SU-DHL-6 (cell line): ENCODE measurements around the gene CUX1.

ENCODE experiments used
- H2AFZ ChIP-seq: fragments of 200-600 bp; sonication (generic); 2 replicates; pipeline ENCODE4 v1.6.1; 2014; ENCODE audit warnings: low read depth, mild to moderate bottlenecking, moderate library complexity, mixed read lengths, antibody characterized with exemption, low read length; ENCODE audit not compliant: severe bottlenecking
- H3F3A ChIP-seq: fragments of 200-600 bp; shearing (Covaris generic); 2 replicates; pipeline ENCODE4 v1.6.0; 2016; ENCODE audit warnings: antibody characterized with exemption, mild to moderate bottlenecking; ENCODE audit not compliant: insufficient read depth
- H3K27ac ChIP-seq: fragments of 200-600 bp; sonication (generic); 2 replicates; pipeline ENCODE4 v1.5.1; 2016; ENCODE audit warnings: low read depth, mild to moderate bottlenecking, low read length, moderate library complexity, mixed read lengths
- H3K27me3 ChIP-seq: fragments of 200-600 bp; sonication (generic), shearing (Covaris generic); 2 replicates; pipeline ENCODE4 v1.6.0; 2014; ENCODE audit warnings: mild to moderate bottlenecking, low read length
- H3K36me3 ChIP-seq: fragments of 200-600 bp; sonication (generic); 2 replicates; pipeline ENCODE4 v1.6.1; 2014; ENCODE audit warnings: mild to moderate bottlenecking, low read length, mixed read lengths
- H3K4me2 ChIP-seq: fragments of 300-600, 200-600 bp; shearing (Covaris generic), sonication (generic); 2 replicates; pipeline ENCODE4 v1.6.0; 2014; ENCODE audit warnings: low read length, low read depth, mild to moderate bottlenecking; ENCODE audit not compliant: poor library complexity, severe bottlenecking
- H3K4me3 ChIP-seq: fragments of 200-600 bp; sonication (generic); 2 replicates; pipeline ENCODE4 v1.5.1; 2014; ENCODE audit warnings: antibody characterized with exemption, low read length, mild to moderate bottlenecking, mixed read lengths; ENCODE audit not compliant: insufficient read depth, poor library complexity, severe bottlenecking
- H3K79me2 ChIP-seq: fragments of 200-600 bp; sonication (generic); 2 replicates; pipeline ENCODE4 v1.6.1; 2014; ENCODE audit warnings: mild to moderate bottlenecking, low read length, moderate library complexity; ENCODE audit not compliant: insufficient read depth
- H3K9ac ChIP-seq: fragments of 200-600 bp; sonication (generic); 2 replicates; pipeline ENCODE4 v1.7.0; 2014; ENCODE audit warnings: mild to moderate bottlenecking, low read length
- H3K9me2 ChIP-seq: fragments of 200-600 bp; sonication (generic); replicated peaks from 2 replicates; pipeline ENCODE4 v1.6.1; 2014; ENCODE audit warnings: low read length; ENCODE audit not compliant: insufficient read depth
- H3K9me3 ChIP-seq: fragments of 200-600 bp; sonication (generic); 2 replicates; pipeline ENCODE4 v1.6.1; 2014; ENCODE audit warnings: low read length, mixed read lengths; ENCODE audit not compliant: insufficient read depth
- H4K20me1 ChIP-seq: fragments of 200-600 bp; sonication (generic); 2 replicates; pipeline ENCODE4 v1.6.1; 2014; ENCODE audit warnings: low read depth, mild to moderate bottlenecking, antibody characterized with exemption, low read length, moderate library complexity, mixed read lengths
- EZH2phosphoT487 ChIP-seq: fragments of 200-600 bp; sonication (generic), shearing (Covaris generic); conservative IDR thresholded peaks from 2 replicates; pipeline ENCODE4 v1.6.1; 2018; ENCODE audit warnings: mild to moderate bottlenecking, antibody characterized with exemption, low read length, moderate library complexity, mixed read lengths
- TF ChIP-seq, protein P1 (sequence below): fragments of 200-600 bp; sonication (generic); IDR thresholded peaks from one replicate; pipeline ENCODE4 v1.5.1; 2017; ENCODE audit warnings: antibody characterized with exemption, mild to moderate bottlenecking, low read length, moderate library complexity; ENCODE audit not compliant: insufficient read depth, poor library complexity, severe bottlenecking

CUX1 gene

DNA sequence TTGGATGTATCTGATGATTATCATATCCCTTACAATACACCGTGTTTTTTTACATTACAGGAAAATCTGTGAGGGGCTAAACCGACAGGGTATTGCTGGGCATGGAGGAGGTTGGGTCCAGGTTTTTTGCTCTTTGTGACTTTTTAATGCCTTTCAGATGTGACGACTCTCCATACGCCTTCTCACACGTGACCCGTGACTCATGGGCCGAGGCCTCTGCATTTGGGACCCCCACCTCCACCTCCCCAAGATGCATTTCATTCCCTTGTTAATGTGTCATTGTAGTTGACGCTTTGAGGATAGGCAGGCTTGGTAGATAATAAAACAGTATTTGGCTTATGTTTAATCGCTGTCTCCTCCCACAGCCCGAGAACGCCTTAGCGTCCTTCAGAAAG is 95.3 kb downstream of the CUX1 start:
- TF ChIP-seq EZH2phosphoT487, result no peak
- TF ChIP-seq, protein P1, sequence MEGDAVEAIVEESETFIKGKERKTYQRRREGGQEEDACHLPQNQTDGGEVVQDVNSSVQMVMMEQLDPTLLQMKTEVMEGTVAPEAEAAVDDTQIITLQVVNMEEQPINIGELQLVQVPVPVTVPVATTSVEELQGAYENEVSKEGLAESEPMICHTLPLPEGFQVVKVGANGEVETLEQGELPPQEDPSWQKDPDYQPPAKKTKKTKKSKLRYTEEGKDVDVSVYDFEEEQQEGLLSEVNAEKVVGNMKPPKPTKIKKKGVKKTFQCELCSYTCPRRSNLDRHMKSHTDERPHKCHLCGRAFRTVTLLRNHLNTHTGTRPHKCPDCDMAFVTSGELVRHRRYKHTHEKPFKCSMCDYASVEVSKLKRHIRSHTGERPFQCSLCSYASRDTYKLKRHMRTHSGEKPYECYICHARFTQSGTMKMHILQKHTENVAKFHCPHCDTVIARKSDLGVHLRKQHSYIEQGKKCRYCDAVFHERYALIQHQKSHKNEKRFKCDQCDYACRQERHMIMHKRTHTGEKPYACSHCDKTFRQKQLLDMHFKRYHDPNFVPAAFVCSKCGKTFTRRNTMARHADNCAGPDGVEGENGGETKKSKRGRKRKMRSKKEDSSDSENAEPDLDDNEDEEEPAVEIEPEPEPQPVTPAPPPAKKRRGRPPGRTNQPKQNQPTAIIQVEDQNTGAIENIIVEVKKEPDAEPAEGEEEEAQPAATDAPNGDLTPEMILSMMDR, result no peak
- no peaks in the 10 kb centered on the region for H3K27me3 ChIP-seq
- no peaks in the 10 kb centered on the region for H3K9me2 ChIP-seq
- H3K9me3 ChIP-seq, result no peaks in the 10 kb centered on the region
- no peak overlapping the region for H2AFZ ChIP-seq
- H3K4me2 ChIP-seq, result no peak overlapping the region
- no peaks in the 10 kb centered on the region; the same call in 1 of the 2 replicates for H3F3A ChIP-seq
- peaks cover 46% of the 10 kb centered on the region for H4K20me1 ChIP-seq
- H3K79me2 ChIP-seq, result peaks cover 98% of the 10 kb centered on the region
- H3K27ac ChIP-seq, result no peak overlapping the region
- no peak overlapping the region for H3K4me3 ChIP-seq
- H3K36me3 ChIP-seq, result peaks cover 2% of the 10 kb centered on the region; the same call in 1 of the 2 replicates
- no peak overlapping the region for H3K9ac ChIP-seq

DNA sequence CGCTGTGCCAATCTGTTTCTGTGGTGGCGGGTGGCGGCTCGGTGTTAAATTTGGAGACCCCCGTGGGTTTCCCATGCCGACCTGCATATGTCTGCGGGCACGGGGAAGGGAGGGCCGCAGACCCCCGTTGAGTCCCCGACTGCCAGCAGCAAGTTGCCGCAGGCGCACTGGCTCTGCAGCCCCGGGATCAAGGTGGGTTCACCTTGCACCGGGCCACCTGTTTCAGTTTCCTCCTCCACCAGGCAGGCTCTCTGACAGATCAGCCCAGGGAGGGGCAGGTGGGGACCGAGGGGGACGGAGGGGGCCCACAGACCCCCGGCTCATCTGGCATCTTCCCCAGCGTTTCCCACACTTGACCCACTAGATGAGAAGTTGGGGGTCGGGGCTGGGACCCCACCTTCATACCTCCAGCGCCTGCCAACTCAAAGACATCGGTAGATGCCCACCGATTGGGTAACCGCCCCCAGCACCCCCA is 95.9 kb downstream of the CUX1 start:
- no peaks in the 10 kb centered on the region; the same call in 1 of the 2 replicates for H3F3A ChIP-seq
- TF ChIP-seq EZH2phosphoT487, result no peak
- TF ChIP-seq, protein P1, result no peak
- H3K9me3 ChIP-seq, result no peaks in the 10 kb centered on the region
- H4K20me1 ChIP-seq, result peaks cover 47% of the 10 kb centered on the region; the same call in 1 of the 2 replicates
- H3K9me2 ChIP-seq, result no peaks in the 10 kb centered on the region
- H3K27ac ChIP-seq, result no peak overlapping the region
- no peak overlapping the region for H3K4me2 ChIP-seq
- H3K27me3 ChIP-seq, result no peaks in the 10 kb centered on the region
- no peak overlapping the region for H3K9ac ChIP-seq
- H3K4me3 ChIP-seq, result no peak overlapping the region
- H2AFZ ChIP-seq, result no peak overlapping the region
- peaks cover 98% of the 10 kb centered on the region for H3K79me2 ChIP-seq
- H3K36me3 ChIP-seq, result peaks cover 8% of the 10 kb centered on the region; the same call in 1 of the 2 replicates

DNA sequence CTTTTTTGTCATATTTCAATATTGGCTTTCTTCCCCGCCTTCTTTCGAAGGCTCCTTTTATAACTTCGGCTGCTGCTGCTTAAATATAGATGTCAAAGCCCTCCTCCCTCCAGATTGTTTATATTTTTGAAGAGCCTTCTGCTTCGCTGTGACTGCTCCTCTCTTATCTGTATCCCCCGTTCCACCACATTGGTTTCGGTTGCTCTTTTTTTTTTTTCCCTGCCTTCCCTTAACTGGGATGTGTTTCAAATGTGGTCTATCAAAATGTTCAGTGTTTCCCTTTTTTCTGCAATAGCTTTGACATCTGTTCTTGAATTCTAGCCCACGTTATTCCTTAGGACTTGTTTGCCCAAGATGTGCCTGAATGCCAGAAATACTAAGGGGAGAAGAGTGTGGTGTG is 96.4 kb downstream of the CUX1 start:
- H3K27me3 ChIP-seq, result no peaks in the 10 kb centered on the region
- no peak overlapping the region for H3K4me3 ChIP-seq
- H3K36me3 ChIP-seq, result peaks cover 10% of the 10 kb centered on the region; the same call in 1 of the 2 replicates
- H3K4me2 ChIP-seq, result no peak overlapping the region
- H3K9me2 ChIP-seq, result no peaks in the 10 kb centered on the region
- no peak overlapping the region for H2AFZ ChIP-seq
- H3F3A ChIP-seq, result no peaks in the 10 kb centered on the region; the same call in 1 of the 2 replicates
- peaks cover 98% of the 10 kb centered on the region for H3K79me2 ChIP-seq
- H3K9me3 ChIP-seq, result no peaks in the 10 kb centered on the region
- peaks cover 44% of the 10 kb centered on the region; the same call in 1 of the 2 replicates for H4K20me1 ChIP-seq
- H3K27ac ChIP-seq, result no peak overlapping the region
- H3K9ac ChIP-seq, result no peak overlapping the region
- TF ChIP-seq EZH2phosphoT487, result no peak
- TF ChIP-seq, protein P1, result no peak
